AG08396 (cell line): ENCODE data around the gene ZNF141.
"Not testable (repeated sequence)": the region's sequence is repeated elsewhere in the genome, so short reads cannot be mapped to it uniquely, and the experiment has no call there.

Source experiments
- DNase-seq: peaks from one replicate; pipeline ENCODE4 v3.0.0; 2012; ENCODE audit warnings: low spot score, mixed read lengths

Gene ZNF141

GRCh38 chr4:385934-386707 lies 48.5 kb downstream of the ZNF141 start:
- no peak for DNase-seq

- no peak for DNase-seq
Measured at GRCh38 chr4:386708-387105, 49.1 kb downstream of the ZNF141 start.

DNA sequence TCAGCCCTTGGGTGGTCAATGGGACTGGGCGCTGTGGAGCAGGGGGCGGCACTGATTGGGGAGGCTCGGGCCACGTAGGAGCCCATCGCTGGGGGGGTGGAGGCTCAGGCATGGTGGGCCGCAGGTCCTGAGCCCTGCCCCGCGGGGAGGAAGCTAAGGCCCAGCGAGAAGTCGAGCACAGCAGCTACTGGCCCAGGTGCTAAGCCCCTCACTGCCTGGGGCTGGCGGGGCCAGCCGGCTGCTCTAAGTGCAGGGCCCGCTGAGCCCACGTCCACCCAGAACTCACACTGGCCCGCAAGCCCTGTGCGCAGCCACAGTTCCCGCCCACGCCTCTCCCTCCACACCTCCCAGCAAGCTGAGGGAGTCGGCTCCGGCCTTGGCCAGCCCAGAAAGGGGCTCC lies 66.4 kb downstream of the ZNF141 start:
- DNase-seq, result no peak

DNA sequence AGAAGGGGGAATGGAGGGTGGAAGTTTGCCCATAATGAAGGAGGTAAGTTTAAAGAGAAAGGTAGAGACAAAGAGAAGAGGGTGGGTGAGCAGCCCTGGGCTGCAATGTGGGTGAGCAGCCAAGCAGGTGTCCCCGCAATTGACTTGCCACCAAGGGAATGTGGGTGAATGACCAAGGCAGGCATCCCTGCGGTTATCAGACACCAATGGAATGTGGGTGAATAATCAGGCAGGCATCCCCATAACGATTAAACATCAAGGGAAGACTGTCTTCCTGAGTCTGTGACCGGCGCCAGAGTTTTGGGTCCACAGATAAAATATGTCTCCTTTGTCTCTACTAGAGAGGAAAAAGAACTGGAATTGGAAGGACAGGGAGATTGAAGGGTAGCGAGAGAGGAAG lies 70.7 kb downstream of the ZNF141 start:
- DNase-seq, result not testable (repeated sequence)

GRCh38 chr4:422587-422986 lies 85.0 kb downstream of the ZNF141 start:
- no peak for DNase-seq
